ENCODE data around the gene MRPL49. TPM values are rescaled to one million over a fixed set of nuclear protein-coding genes. Genes with fewer than 3 reads are reported as not detected.
A peak's percentile ranks its signal among the peaks of the same experiment; 100 is the strongest.

The MRPL49 gene
- total RNA-seq, 1 donor = 41.6 TPM

DNA sequence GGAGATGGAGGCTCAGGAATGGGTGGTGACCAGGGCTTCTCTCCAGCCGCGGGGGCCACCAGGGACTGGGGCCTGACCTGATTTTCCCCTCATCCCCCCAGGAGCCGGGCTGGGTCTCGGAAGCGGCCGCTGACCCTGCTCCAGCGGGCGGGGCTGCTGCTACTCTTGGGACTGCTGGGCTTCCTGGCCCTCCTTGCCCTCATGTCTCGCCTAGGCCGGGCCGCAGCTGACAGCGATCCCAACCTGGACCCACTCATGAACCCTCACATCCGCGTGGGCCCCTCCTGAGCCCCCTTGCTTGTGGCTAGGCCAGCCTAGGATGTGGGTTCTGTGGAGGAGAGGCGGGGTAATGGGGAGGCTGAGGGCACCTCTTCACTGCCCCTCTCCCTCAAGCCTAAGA lies 34.3 kb upstream of the MRPL49 start:
- Histone ChIP-seq H2AFZ (ENCODE audit: low read length) (no peak overlapping the region), H3K27me3 (ENCODE audit: insufficient read depth, low read length) (no peaks in the 10 kb centered on the region), H4K20me1 (ENCODE audit: insufficient read depth, low read length) (no peaks in the 10 kb centered on the region), H3K27ac (ENCODE audit: low read depth, low read length) (no peak overlapping the region), H3K4me2 (ENCODE audit: insufficient read depth, low read length) (no peak overlapping the region), H3K4me3 (ENCODE audit: insufficient read depth, low read length) (no peak overlapping the region), H3K4me1 (ENCODE audit: insufficient read depth, low read length) (peaks cover 19% of the 10 kb centered on the region), H3K9me3 (ENCODE audit: low read depth, low read length) (no peaks in the 10 kb centered on the region), H3K36me3 (ENCODE audit: insufficient read depth, low read length) (peaks cover 43% of the 10 kb centered on the region), H3K79me2 (ENCODE audit: insufficient read depth, low read length) (peaks cover 32% of the 10 kb centered on the region)
- no peak for DNase-seq (ENCODE audit: insufficient read length, low spot score, missing footprints)
- TF ChIP-seq, protein P1, sequence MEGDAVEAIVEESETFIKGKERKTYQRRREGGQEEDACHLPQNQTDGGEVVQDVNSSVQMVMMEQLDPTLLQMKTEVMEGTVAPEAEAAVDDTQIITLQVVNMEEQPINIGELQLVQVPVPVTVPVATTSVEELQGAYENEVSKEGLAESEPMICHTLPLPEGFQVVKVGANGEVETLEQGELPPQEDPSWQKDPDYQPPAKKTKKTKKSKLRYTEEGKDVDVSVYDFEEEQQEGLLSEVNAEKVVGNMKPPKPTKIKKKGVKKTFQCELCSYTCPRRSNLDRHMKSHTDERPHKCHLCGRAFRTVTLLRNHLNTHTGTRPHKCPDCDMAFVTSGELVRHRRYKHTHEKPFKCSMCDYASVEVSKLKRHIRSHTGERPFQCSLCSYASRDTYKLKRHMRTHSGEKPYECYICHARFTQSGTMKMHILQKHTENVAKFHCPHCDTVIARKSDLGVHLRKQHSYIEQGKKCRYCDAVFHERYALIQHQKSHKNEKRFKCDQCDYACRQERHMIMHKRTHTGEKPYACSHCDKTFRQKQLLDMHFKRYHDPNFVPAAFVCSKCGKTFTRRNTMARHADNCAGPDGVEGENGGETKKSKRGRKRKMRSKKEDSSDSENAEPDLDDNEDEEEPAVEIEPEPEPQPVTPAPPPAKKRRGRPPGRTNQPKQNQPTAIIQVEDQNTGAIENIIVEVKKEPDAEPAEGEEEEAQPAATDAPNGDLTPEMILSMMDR (IDR thresholded peaks at IDR 0.05; ENCODE audit: extremely low read depth, low read depth, low read length) = no peak

DNA sequence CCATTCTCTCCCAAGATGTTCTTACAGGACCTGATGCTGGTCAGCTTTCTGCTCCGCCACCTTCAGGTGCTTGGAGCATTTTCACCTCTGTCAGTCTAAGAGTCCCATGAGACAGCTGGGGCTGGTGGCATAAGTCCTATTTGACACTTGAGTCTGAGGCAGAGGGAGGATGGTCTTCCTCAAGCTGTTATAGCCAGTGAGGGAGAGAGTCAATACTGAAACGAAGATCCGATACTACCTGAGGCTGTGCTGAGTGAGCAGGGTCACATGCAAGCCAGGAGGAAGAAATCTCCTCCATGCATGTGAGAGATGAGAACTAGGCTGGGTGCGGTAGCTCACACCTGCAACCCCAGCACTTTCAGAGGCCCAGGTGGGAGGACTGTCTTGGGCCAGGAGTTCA lies 32.5 kb upstream of the MRPL49 start:
- Histone ChIP-seq H3K4me2 (ENCODE audit: insufficient read depth, low read length) (no peak overlapping the region), H3K27ac (ENCODE audit: low read depth, low read length) (no peak overlapping the region), H4K20me1 (ENCODE audit: insufficient read depth, low read length) (no peaks in the 10 kb centered on the region), H3K4me1 (ENCODE audit: insufficient read depth, low read length) (peaks cover 10% of the 10 kb centered on the region), H3K9me3 (ENCODE audit: low read depth, low read length) (no peaks in the 10 kb centered on the region), H3K27me3 (ENCODE audit: insufficient read depth, low read length) (no peaks in the 10 kb centered on the region), H2AFZ (ENCODE audit: low read length) (no peak overlapping the region), H3K4me3 (ENCODE audit: insufficient read depth, low read length) (no peak overlapping the region), H3K36me3 (ENCODE audit: insufficient read depth, low read length) (peaks cover 43% of the 10 kb centered on the region), H3K79me2 (ENCODE audit: insufficient read depth, low read length) (peaks cover 15% of the 10 kb centered on the region)
- peak; percentile 10 for DNase-seq (ENCODE audit: insufficient read length, low spot score, missing footprints)
- TF ChIP-seq, protein P1 (IDR thresholded peaks at IDR 0.05; ENCODE audit: extremely low read depth, low read depth, low read length) = no peak

DNA sequence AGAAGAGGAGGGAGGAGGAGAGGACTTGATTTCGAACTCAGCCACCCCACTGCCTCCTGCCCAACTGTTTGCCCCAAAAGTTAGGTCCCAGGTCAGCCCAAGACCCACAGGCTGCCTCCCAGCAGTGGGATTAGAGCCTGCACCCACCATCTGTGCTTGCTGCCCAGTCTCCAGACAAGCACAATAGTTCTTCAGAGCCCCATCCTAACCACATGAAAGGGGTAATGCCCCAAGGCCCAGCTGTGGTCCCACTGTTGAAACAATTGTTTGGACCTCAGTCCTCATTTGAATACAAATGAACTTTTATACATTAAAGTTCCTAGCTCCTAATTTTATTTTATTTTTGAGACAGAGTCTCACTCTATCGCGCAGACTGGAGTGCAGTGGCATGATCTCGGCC lies 31.5 kb upstream of the MRPL49 start:
- no peak overlapping the region for H3K4me3 ChIP-seq (ENCODE audit: insufficient read depth, low read length)
- H3K4me1 ChIP-seq (ENCODE audit: insufficient read depth, low read length) = peaks cover under 1% of the 10 kb centered on the region
- TF ChIP-seq, protein P1 (IDR thresholded peaks at IDR 0.05; ENCODE audit: extremely low read depth, low read depth, low read length) = no peak
- no peak overlapping the region for H3K27ac ChIP-seq (ENCODE audit: low read depth, low read length)
- no peak overlapping the region for H2AFZ ChIP-seq (ENCODE audit: low read length)
- peaks cover 36% of the 10 kb centered on the region for H3K36me3 ChIP-seq (ENCODE audit: insufficient read depth, low read length)
- DNase-seq (ENCODE audit: insufficient read length, low spot score, missing footprints) = peak; percentile 30
- H3K27me3 ChIP-seq (ENCODE audit: insufficient read depth, low read length) = no peaks in the 10 kb centered on the region
- no peak overlapping the region for H3K4me2 ChIP-seq (ENCODE audit: insufficient read depth, low read length)
- no peaks in the 10 kb centered on the region for H4K20me1 ChIP-seq (ENCODE audit: insufficient read depth, low read length)
- H3K79me2 ChIP-seq (ENCODE audit: insufficient read depth, low read length) = peaks cover 5% of the 10 kb centered on the region
- no peaks in the 10 kb centered on the region for H3K9me3 ChIP-seq (ENCODE audit: low read depth, low read length)

DNA sequence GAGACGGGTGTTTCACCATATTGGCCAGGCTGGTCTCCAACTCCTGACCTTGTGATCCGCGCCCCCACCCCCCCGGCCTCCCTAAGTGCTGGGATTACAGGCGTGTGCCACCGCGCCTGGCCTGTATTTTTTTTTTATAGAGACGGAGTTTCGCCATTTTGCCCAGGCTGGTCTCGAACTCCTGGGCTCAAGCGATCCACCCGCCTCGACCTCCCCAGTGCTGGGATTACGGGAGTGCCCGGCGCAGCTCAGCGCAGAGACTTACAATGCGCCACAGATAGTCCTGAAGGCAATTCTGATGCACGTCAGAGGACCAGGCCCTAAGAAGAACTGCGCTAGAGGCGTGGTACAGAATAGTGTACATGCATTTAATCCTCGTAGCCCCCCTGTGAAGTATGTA lies 26.7 kb upstream of the MRPL49 start:
- H4K20me1 ChIP-seq (ENCODE audit: insufficient read depth, low read length) = peaks cover 2% of the 10 kb centered on the region
- no peak overlapping the region for H3K27ac ChIP-seq (ENCODE audit: low read depth, low read length)
- no peaks in the 10 kb centered on the region for H3K36me3 ChIP-seq (ENCODE audit: insufficient read depth, low read length)
- peak overlapping the region; percentile 92 for H2AFZ ChIP-seq (ENCODE audit: low read length)
- no peak for DNase-seq (ENCODE audit: insufficient read length, low spot score, missing footprints)
- peaks cover 5% of the 10 kb centered on the region for H3K4me1 ChIP-seq (ENCODE audit: insufficient read depth, low read length)
- peak overlapping the region; percentile 78 for H3K4me3 ChIP-seq (ENCODE audit: insufficient read depth, low read length)
- H3K27me3 ChIP-seq (ENCODE audit: insufficient read depth, low read length) = no peaks in the 10 kb centered on the region
- TF ChIP-seq, protein P1 (IDR thresholded peaks at IDR 0.05; ENCODE audit: extremely low read depth, low read depth, low read length) = no peak
- peak overlapping the region; percentile 78 for H3K4me2 ChIP-seq (ENCODE audit: insufficient read depth, low read length)
- H3K9me3 ChIP-seq (ENCODE audit: low read depth, low read length) = no peaks in the 10 kb centered on the region
- peaks cover 22% of the 10 kb centered on the region for H3K79me2 ChIP-seq (ENCODE audit: insufficient read depth, low read length)

All from osteoblast (primary cell).